CMK (cell line): ENCODE data around the gene PJVK.

Source experiments
- DNase-seq: peaks from one replicate; pipeline ENCODE4 v3.0.0-alpha.2; 2010; ENCODE audit warnings: low read depth

The PJVK gene

GRCh38 chr2:178480227-178481181, 29.3 kb downstream of the PJVK start, which contains the start of gene PLEKHA3:
Gene PLEKHA3, plus strand, starts transcription at chr2:178480457. Its CDS starts 413 bp downstream, at chr2:178480870.
- peak; percentile 71 for DNase-seq

- DNase-seq, result no peak
Observed at GRCh38 chr2:178482437-178482836, 31.3 kb downstream of the PJVK start.

- DNase-seq, result no peak
Observed at GRCh38 chr2:178484245-178485041, 33.3 kb downstream of the PJVK start.

- DNase-seq, result no peak
Observed at GRCh38 chr2:178485356-178485755, 34.2 kb downstream of the PJVK start.

GRCh38 chr2:178491612-178492011, 40.4 kb downstream of the PJVK start:
- DNase-seq, result no peak

- DNase-seq, result no peak
Observed at GRCh38 chr2:178496049-178496448, 44.9 kb downstream of the PJVK start.

- no peak for DNase-seq
Observed at GRCh38 chr2:178498137-178498536, 47.0 kb downstream of the PJVK start.

- no peak for DNase-seq
Observed at GRCh38 chr2:178499640-178500039, 48.5 kb downstream of the PJVK start.

GRCh38 chr2:178502751-178503150, 51.6 kb downstream of the PJVK start:
- DNase-seq, result no peak

- no peak for DNase-seq
Observed at GRCh38 chr2:178506101-178506500, 54.9 kb downstream of the PJVK start.

GRCh38 chr2:178506524-178506923, 55.3 kb downstream of the PJVK start:
- DNase-seq, result no peak

- no peak for DNase-seq
Observed at GRCh38 chr2:178506949-178507348, 55.8 kb downstream of the PJVK start.

- DNase-seq, result no peak
Observed at GRCh38 chr2:178508646-178509045, 57.5 kb downstream of the PJVK start.

- DNase-seq, result no peak
Observed at GRCh38 chr2:178510384-178510783, 59.2 kb downstream of the PJVK start.
